ENCODE data around the gene ABHD6. TPM values are rescaled to one million over a fixed set of nuclear protein-coding genes. Genes with fewer than 3 reads are reported as not detected.
"Not testable (repeated sequence)": the region's sequence is repeated elsewhere in the genome, so short reads cannot be mapped to it uniquely, and the experiment has no call there.

ABHD6 gene
- total RNA-seq, 1 donor from 2014 or later: 35.1 TPM

GRCh38 chr3:58271901-58272501 is 34.4 kb downstream of the ABHD6 start:
- peak; percentile 69 to 87 for DNase-seq (ENCODE audit: low read depth in 2 of 2)

- DNase-seq (ENCODE audit: low read depth in 2 of 2): peak; percentile 10 to 76
These were observed 35.3 kb downstream of the ABHD6 start for GRCh38 chr3:58272891-58273290.

GRCh38 chr3:58273362-58273761 is 35.8 kb downstream of the ABHD6 start:
- not testable (repeated sequence) for DNase-seq (ENCODE audit: low read depth in 2 of 2)

GRCh38 chr3:58274027-58274614 is 36.5 kb downstream of the ABHD6 start:
- DNase-seq (ENCODE audit: low read depth in 2 of 2): peak in 1 of 2 donors; percentile 14

- DNase-seq (ENCODE audit: low read depth in 2 of 2): no peak
These were observed 43.5 kb downstream of the ABHD6 start for GRCh38 chr3:58281069-58281468.

- DNase-seq (ENCODE audit: low read depth in 2 of 2): no peak
These were observed 47.7 kb downstream of the ABHD6 start for GRCh38 chr3:58285334-58285733.

GRCh38 chr3:58287354-58287753 is 49.8 kb downstream of the ABHD6 start:
- no peak for DNase-seq (ENCODE audit: low read depth in 2 of 2)

- DNase-seq (ENCODE audit: low read depth in 2 of 2): no peak
These were observed 50.6 kb downstream of the ABHD6 start for GRCh38 chr3:58288011-58288728.

GRCh38 chr3:58288964-58289613 is 51.5 kb downstream of the ABHD6 start:
- not testable (repeated sequence) for DNase-seq (ENCODE audit: low read depth in 2 of 2)

- not testable (repeated sequence) for DNase-seq (ENCODE audit: low read depth in 2 of 2)
These were observed 52.9 kb downstream of the ABHD6 start for GRCh38 chr3:58290446-58290845.

GRCh38 chr3:58291671-58292338 is 54.2 kb downstream of the ABHD6 start:
- peak in 1 of 2 donors; percentile 49 for DNase-seq (ENCODE audit: low read depth in 2 of 2)

GRCh38 chr3:58292866-58293265 is 55.3 kb downstream of the ABHD6 start:
- no peak for DNase-seq (ENCODE audit: low read depth in 2 of 2)

GRCh38 chr3:58293516-58293915 is 55.9 kb downstream of the ABHD6 start:
- DNase-seq (ENCODE audit: low read depth in 2 of 2): no peak

GRCh38 chr3:58296269-58296668 is 58.7 kb downstream of the ABHD6 start:
- DNase-seq (ENCODE audit: low read depth in 2 of 2): peak; percentile 5 to 15

GRCh38 chr3:58296843-58297242 is 59.3 kb downstream of the ABHD6 start:
- DNase-seq (ENCODE audit: low read depth in 2 of 2): no peak

- DNase-seq (ENCODE audit: low read depth in 2 of 2): no peak
These were observed 60.6 kb downstream of the ABHD6 start for GRCh38 chr3:58298190-58298589.

GRCh38 chr3:58299075-58299474 is 61.5 kb downstream of the ABHD6 start:
- no peak for DNase-seq (ENCODE audit: low read depth in 2 of 2)

- peak; percentile 74 to 85 for DNase-seq (ENCODE audit: low read depth in 2 of 2)
These were observed 62.4 kb downstream of the ABHD6 start for GRCh38 chr3:58299839-58300516.

GRCh38 chr3:58305882-58306711 is 68.5 kb downstream of the ABHD6 start, which contains the start of the genes HTD2 and RPP14:
Gene HTD2 (plus strand): TSS chr3:58306520. CDS start chr3:58317614, 11,094 bp downstream.
Gene RPP14 (plus strand): TSS chr3:58306245. CDS start chr3:58310330, 4,085 bp downstream.
- peak; percentile 98 to 99 for DNase-seq (ENCODE audit: low read depth in 2 of 2)

GRCh38 chr3:58307639-58308215 is 70.1 kb downstream of the ABHD6 start:
- peak; percentile 81 to 85 for DNase-seq (ENCODE audit: low read depth in 2 of 2)
